ENCODE measurements around the gene ZRANB1.

The ZRANB1 gene

GRCh38 chr10:125023862-125024496 is 82.1 kb downstream of the ZRANB1 start:
- DNase-seq, result no peak

- no peak for DNase-seq
These were observed 82.7 kb downstream of the ZRANB1 start for GRCh38 chr10:125024497-125025234.

GRCh38 chr10:125025341-125025740 is 83.4 kb downstream of the ZRANB1 start:
- DNase-seq, result no peak

GRCh38 chr10:125026036-125026931 is 84.4 kb downstream of the ZRANB1 start:
- DNase-seq, result no peak

- DNase-seq, result no peak
These were observed 85.2 kb downstream of the ZRANB1 start for GRCh38 chr10:125026974-125027735.

GRCh38 chr10:125027871-125028869 is 86.2 kb downstream of the ZRANB1 start:
- no peak for DNase-seq

- no peak for DNase-seq
These were observed 87.8 kb downstream of the ZRANB1 start for GRCh38 chr10:125029584-125030242.

- DNase-seq, result no peak
These were observed 88.8 kb downstream of the ZRANB1 start for GRCh38 chr10:125030567-125031197.

- DNase-seq, result no peak
These were observed 90.6 kb downstream of the ZRANB1 start for GRCh38 chr10:125032474-125033020.

- DNase-seq, result no peak
These were observed 91.4 kb downstream of the ZRANB1 start for GRCh38 chr10:125033146-125033924.

- DNase-seq, result no peak
These were observed 92.8 kb downstream of the ZRANB1 start for GRCh38 chr10:125034675-125035074.

- no peak for DNase-seq
These were observed 93.2 kb downstream of the ZRANB1 start for GRCh38 chr10:125035136-125035535.

GRCh38 chr10:125035588-125036295 is 93.8 kb downstream of the ZRANB1 start:
- no peak for DNase-seq

- no peak for DNase-seq
These were observed 95.4 kb downstream of the ZRANB1 start for GRCh38 chr10:125037145-125037877.

Measured in hematopoietic multipotent progenitor cell treated with erythropoietin and hydrocortisone succinate and interleukin-3 and kit ligand, for 8 days (in vitro differentiated cells).